CD14-positive monocyte (primary cell): Measurements from ENCODE around the gene EIPR1. TPM values are rescaled to one million over a fixed set of nuclear protein-coding genes. Genes with fewer than 3 reads are reported as not detected.

Experiments
- DNase-seq, 3 donors: peaks; one replicate each; pipeline ENCODE4 v3.0.0-alpha.2; 2011 to 2022
- H2AFZ ChIP-seq: 2 replicates; pipeline ENCODE4 v1.6.0; 2012; ENCODE audit warnings: mild to moderate bottlenecking, low read depth, low read length, inconsistent platforms; ENCODE audit not compliant: insufficient read depth, poor library complexity, severe bottlenecking
- H3K27ac ChIP-seq, 2 donors: 1 replicate in 1 of 2; 2 replicates in 1 of 2; pipeline ENCODE4 v1.5.1; 2012 to 2013; ENCODE audit warnings: low read length in 2 of 2, control low read depth in 1 of 2, inconsistent platforms in 1 of 2, low read depth in 1 of 2, mild to moderate bottlenecking in 1 of 2
- H3K27me3 ChIP-seq, 2 donors: one replicate each; pipeline versions ENCODE4 v1.6.0 to v1.6.1; 2011 to 2013; ENCODE audit warnings: low read length in 2 of 2; ENCODE audit not compliant: control insufficient read depth in 2 of 2, insufficient read depth in 2 of 2
- H3K36me3 ChIP-seq, 2 donors: replicated peaks in 1 of 2; 1 replicate in 1 of 2; 2 replicates in 1 of 2; pipeline versions ENCODE4 v1.5.1 to v1.6.1; 2012 to 2013; ENCODE audit warnings: low read length in 2 of 2, control low read depth in 1 of 2, inconsistent platforms in 1 of 2, mild to moderate bottlenecking in 1 of 2; ENCODE audit not compliant: insufficient read depth in 2 of 2, control insufficient read depth in 1 of 2
- H3K4me1 ChIP-seq, 2 donors: 1 replicate in 1 of 2; 2 replicates in 1 of 2; pipeline versions ENCODE4 v1.5.1 to v1.6.1; 2012 to 2013; ENCODE audit warnings: low read length in 2 of 2, control low read depth in 1 of 2, inconsistent platforms in 1 of 2, mild to moderate bottlenecking in 1 of 2, moderate library complexity in 1 of 2; ENCODE audit not compliant: insufficient read depth in 2 of 2, control insufficient read depth in 1 of 2
- H3K4me2 ChIP-seq: replicated peaks from 2 replicates; pipeline ENCODE3; 2012; ENCODE audit warnings: low read length, moderate library complexity, mild to moderate bottlenecking; ENCODE audit not compliant: poor library complexity, severe bottlenecking; ENCODE audit errors: extremely low read depth
- H3K4me3 ChIP-seq, 3 experiments: fragments of 200-600 bp in 1 of 3; sonication (generic) in 1 of 3; replicated peaks in 1 of 3; 1 replicate in 2 of 3; 2 replicates in 1 of 3; pipeline ENCODE4 v1.5.1; 2011 to 2013; ENCODE audit warnings: low read length in 3 of 3, mild to moderate bottlenecking in 3 of 3, control low read depth in 2 of 3, low read depth in 2 of 3, inconsistent platforms in 1 of 3, moderate library complexity in 1 of 3
- H3K79me2 ChIP-seq: 2 replicates; pipeline ENCODE4 v1.6.0; 2012; ENCODE audit warnings: mild to moderate bottlenecking, control low read depth, inconsistent platforms, low read length, moderate library complexity; ENCODE audit not compliant: insufficient read depth
- H3K9ac ChIP-seq: 2 replicates; pipeline ENCODE4 v1.6.0; 2017; ENCODE audit warnings: low read length, mild to moderate bottlenecking; ENCODE audit not compliant: insufficient read depth, poor library complexity, severe bottlenecking
- H3K9me3 ChIP-seq, 2 donors: replicated peaks in 1 of 2; 1 replicate in 1 of 2; 2 replicates in 1 of 2; pipeline versions ENCODE4 v1.5.1 to v1.6.1; 2012 to 2013; ENCODE audit warnings: low read length in 2 of 2, control low read depth in 1 of 2; ENCODE audit not compliant: control insufficient read depth in 1 of 2, insufficient read depth in 1 of 2
- H4K20me1 ChIP-seq: 2 replicates; pipeline ENCODE4 v1.6.0; 2012; ENCODE audit warnings: mild to moderate bottlenecking, low read length, control low read depth, moderate library complexity; ENCODE audit not compliant: insufficient read depth
- H3K27ac Mint-ChIP-seq, 7 donors: one replicate each; pipeline ENCODE4 v1.8.0; 2020; ENCODE audit warnings: mild to moderate bottlenecking in 7 of 7, mixed read lengths in 7 of 7, moderate library complexity in 6 of 7, inconsistent platforms in 2 of 7
- H3K27me3 Mint-ChIP-seq, 3 donors: one replicate each; pipeline ENCODE4 v1.8.0; 2021 to 2022; ENCODE audit warnings: low read depth in 3 of 3, mild to moderate bottlenecking in 3 of 3, mixed read lengths in 3 of 3, moderate library complexity in 3 of 3, inconsistent platforms in 1 of 3
- H3K36me3 Mint-ChIP-seq, 2 donors: one replicate each; pipeline ENCODE4 v1.8.0; 2020; ENCODE audit warnings: mixed read lengths in 2 of 2, inconsistent platforms in 1 of 2, mild to moderate bottlenecking in 1 of 2
- H3K4me1 Mint-ChIP-seq: one replicate; pipeline ENCODE4 v1.8.0; 2020; ENCODE audit warnings: mild to moderate bottlenecking, mixed read lengths
- H3K4me3 Mint-ChIP-seq, 2 donors: one replicate each; pipeline ENCODE4 v1.8.0; 2020; ENCODE audit warnings: mild to moderate bottlenecking in 2 of 2, mixed read lengths in 2 of 2, moderate library complexity in 1 of 2
- H3K9me3 Mint-ChIP-seq, 7 donors: one replicate each; pipeline ENCODE4 v1.8.0; 2020 to 2022; ENCODE audit warnings: mixed read lengths in 7 of 7, mild to moderate bottlenecking in 6 of 7, moderate library complexity in 6 of 7, inconsistent platforms in 2 of 7
- CTCF ChIP-seq: fragments of 200-600 bp; IDR thresholded peaks from one replicate; pipeline ENCODE4 v1.8.0; 2022; ENCODE audit warnings: antibody characterized with exemption, mild to moderate bottlenecking
- WGBS: methylation state at CpG from one replicate; pipeline ENCODE4 v1.1.5; 2013; ENCODE audit warnings: missing lambda C conversion rate; ENCODE audit not compliant: insufficient coverage; 5-methylcytosine and 5-hydroxymethylcytosine counted together
- intact Hi-C, 2 donors: fragments of 100-400 bp; cut with micrococcal nuclease; formaldehyde crosslinking; loops; one replicate each; pipeline versions ENCODE4 v1.15.0 to v1.15.1; 2023
- polyA plus RNA-seq, 3 donors: library from polyadenylated mRNA; depleted of rRNA in 1 of 3; unstranded in 2 of 3; stranded (reverse) in 1 of 3; fragments of 300-500 nt in 2 of 3; fragments of >200 nt in 1 of 3; fragmentation: Illumina TruSeq in 2 of 3; gene quantifications; 1 replicate in 2 of 3; 2 replicates in 1 of 3; pipeline ENCODE4 v1.2.3, GENCODE V29; 2012 to 2021

Gene EIPR1
- polyA plus RNA-seq, 3 donors = 19.0 to 22.4 (median 20.8) TPM

- H3K4me1 ChIP-seq = peaks cover 3 to 8% of the 10 kb centered on the region in 2 donors
- peaks cover 4 to 10% of the 10 kb centered on the region in 2 donors for H3K36me3 ChIP-seq
- TF ChIP-seq CTCF = no peak
- no peaks in the 10 kb centered on the region for H3K79me2 ChIP-seq
- Mint-ChIP-seq H3K4me1 (peaks cover 9% of the 10 kb centered on the region), H3K27ac (peak overlapping the region in 1 of 7 donors; percentile 82), H3K36me3 (peaks cover 12 to 16% of the 10 kb centered on the region in 2 donors), H3K9me3 (no peaks in the 10 kb centered on the region), H3K4me3 (no peak overlapping the region), H3K27me3 (peaks cover 3 to 9% (median 3%) of the 10 kb centered on the region in 3 donors)
- H3K4me2 ChIP-seq = no peak overlapping the region
- DNase-seq = no peak
- no peaks in the 10 kb centered on the region for H3K27me3 ChIP-seq
- no peak overlapping the region for H3K27ac ChIP-seq
- H3K9me3 ChIP-seq = no peaks in the 10 kb centered on the region
- no peaks in the 10 kb centered on the region for H4K20me1 ChIP-seq
- intact Hi-C loops = no loop called here
- no peak overlapping the region for H3K9ac ChIP-seq
- H2AFZ ChIP-seq = no peak overlapping the region
- 97% methylated on average over 9 of the region's 9 CpGs for WGBS
- no peak overlapping the region for H3K4me3 ChIP-seq
These were observed 72.2 kb downstream of the EIPR1 start for GRCh38 chr2:3305431-3305830.

- Mint-ChIP-seq H3K36me3 (peaks cover 18 to 25% of the 10 kb centered on the region in 2 donors), H3K9me3 (peaks cover 0 to 2% (median 0%) of the 10 kb centered on the region in 7 donors), H3K4me3 (peak overlapping the region; percentile 59 to 77), H3K27ac (peak overlapping the region in 4 of 7 donors; percentile 6 to 55 (median 38)), H3K27me3 (peaks cover 2 to 9% (median 3%) of the 10 kb centered on the region in 3 donors), H3K4me1 (peaks cover 9% of the 10 kb centered on the region)
- peaks cover 3 to 8% of the 10 kb centered on the region in 2 donors for H3K4me1 ChIP-seq
- H3K27ac ChIP-seq = peak overlapping the region in 1 of 2 donors; percentile 1
- intact Hi-C loops = no loop called here
- H3K36me3 ChIP-seq = peaks cover 4 to 10% of the 10 kb centered on the region in 2 donors
- H3K4me2 ChIP-seq = peak overlapping the region; percentile 64
- H3K9ac ChIP-seq = peak overlapping the region; percentile 12
- H4K20me1 ChIP-seq = no peaks in the 10 kb centered on the region
- peak; percentile 96 for TF ChIP-seq CTCF
- peak; percentile 46 to 63 (median 59) for DNase-seq
- H2AFZ ChIP-seq = peak overlapping the region; percentile 47
- 43% methylated on average over 27 of the region's 34 CpGs for WGBS
- no peaks in the 10 kb centered on the region for H3K9me3 ChIP-seq
- H3K79me2 ChIP-seq = no peaks in the 10 kb centered on the region
- H3K27me3 ChIP-seq = no peaks in the 10 kb centered on the region
- H3K4me3 ChIP-seq = peak overlapping the region in 1 of 3 experiments; percentile 29
These were observed 73.8 kb downstream of the EIPR1 start for GRCh38 chr2:3303583-3304406.
